Measurements from ENCODE around the gene ZNF567.
"Not testable (repeated sequence)": the region's sequence is repeated elsewhere in the genome, so short reads cannot be mapped to it uniquely, and the experiment has no call there.

ZNF567 gene

DNA sequence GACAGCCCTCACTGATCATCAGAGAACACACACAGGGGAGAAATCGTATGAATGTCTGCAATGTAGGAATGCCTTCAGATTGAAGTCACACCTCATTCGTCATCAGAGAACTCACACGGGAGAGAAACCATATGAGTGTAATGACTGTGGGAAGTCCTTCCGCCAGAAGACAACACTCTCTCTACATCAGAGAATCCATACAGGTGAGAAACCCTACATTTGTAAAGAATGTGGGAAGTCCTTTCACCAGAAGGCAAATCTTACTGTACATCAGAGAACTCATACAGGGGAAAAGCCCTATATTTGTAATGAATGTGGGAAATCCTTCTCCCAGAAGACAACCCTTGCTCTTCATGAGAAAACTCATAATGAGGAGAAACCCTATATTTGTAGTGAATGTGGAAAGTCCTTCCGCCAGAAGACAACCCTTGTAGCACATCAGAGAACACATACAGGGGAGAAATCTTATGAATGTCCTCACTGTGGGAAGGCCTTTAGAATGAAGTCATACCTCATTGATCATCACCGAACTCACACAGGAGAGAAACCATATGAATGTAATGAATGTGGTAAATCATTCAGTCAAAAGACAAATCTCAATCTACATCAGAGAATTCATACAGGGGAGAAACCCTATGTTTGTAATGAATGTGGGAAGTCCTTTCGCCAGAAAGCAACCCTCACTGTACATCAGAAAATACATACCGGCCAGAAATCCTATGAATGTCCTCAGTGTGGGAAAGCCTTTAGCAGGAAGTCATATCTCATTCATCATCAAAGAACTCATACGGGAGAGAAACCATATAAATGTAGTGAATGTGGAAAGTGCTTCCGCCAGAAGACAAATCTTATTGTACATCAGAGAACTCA is 32.5 kb downstream of the ZNF567 start:
- no peak for DNase-seq (ENCODE audit: extremely low read depth, low read depth)

DNA sequence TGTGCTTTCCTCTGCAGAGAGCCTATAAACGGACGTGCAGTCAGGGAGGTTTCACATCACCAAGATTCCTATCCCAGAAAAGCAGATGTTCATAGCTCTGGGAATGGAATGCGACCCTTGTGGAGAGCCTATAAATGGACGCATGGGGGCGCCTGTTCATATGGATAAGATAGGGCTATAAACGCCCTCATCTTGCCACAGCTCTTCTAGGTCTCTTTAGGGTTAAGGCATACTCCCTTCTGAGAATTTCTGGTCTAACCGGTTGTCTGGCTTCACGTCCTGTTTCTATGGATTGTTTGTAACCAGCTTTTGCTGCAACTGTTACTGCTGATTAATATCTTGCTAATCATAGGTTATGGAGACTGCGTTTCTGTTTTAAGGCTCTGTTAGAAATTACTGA is 48.8 kb downstream of the ZNF567 start:
- DNase-seq (ENCODE audit: extremely low read depth, low read depth): not testable (repeated sequence)

More for the DNA sequence above, 32.5 kb downstream of the ZNF567 start:
- TF ChIP-seq, protein P1, sequence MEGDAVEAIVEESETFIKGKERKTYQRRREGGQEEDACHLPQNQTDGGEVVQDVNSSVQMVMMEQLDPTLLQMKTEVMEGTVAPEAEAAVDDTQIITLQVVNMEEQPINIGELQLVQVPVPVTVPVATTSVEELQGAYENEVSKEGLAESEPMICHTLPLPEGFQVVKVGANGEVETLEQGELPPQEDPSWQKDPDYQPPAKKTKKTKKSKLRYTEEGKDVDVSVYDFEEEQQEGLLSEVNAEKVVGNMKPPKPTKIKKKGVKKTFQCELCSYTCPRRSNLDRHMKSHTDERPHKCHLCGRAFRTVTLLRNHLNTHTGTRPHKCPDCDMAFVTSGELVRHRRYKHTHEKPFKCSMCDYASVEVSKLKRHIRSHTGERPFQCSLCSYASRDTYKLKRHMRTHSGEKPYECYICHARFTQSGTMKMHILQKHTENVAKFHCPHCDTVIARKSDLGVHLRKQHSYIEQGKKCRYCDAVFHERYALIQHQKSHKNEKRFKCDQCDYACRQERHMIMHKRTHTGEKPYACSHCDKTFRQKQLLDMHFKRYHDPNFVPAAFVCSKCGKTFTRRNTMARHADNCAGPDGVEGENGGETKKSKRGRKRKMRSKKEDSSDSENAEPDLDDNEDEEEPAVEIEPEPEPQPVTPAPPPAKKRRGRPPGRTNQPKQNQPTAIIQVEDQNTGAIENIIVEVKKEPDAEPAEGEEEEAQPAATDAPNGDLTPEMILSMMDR (IDR thresholded peaks at IDR 0.05; ENCODE audit: low read depth, low read length): no peak

DNA sequence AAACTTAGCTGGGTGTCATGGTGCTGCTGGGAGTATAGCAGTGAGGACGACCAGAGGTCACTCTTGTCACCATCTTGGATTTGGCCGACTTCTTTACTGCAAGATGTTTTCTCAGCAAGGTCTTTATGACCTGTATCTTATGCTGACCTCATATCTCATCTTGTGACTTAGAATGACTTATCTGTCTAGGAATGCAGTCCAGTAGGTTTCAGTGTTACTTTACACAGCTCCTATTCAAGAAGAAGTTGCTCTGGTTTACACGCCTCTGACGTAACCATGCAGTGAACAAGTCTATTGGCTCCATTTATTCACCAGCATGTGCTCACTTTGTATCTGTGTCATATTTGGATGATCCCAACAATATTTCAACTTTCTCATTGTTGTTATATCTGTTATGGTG is 58.5 kb downstream of the ZNF567 start:
- TF ChIP-seq, protein P1 (IDR thresholded peaks at IDR 0.05; ENCODE audit: low read depth, low read length): no peak
- DNase-seq (ENCODE audit: extremely low read depth, low read depth): no peak

DNA sequence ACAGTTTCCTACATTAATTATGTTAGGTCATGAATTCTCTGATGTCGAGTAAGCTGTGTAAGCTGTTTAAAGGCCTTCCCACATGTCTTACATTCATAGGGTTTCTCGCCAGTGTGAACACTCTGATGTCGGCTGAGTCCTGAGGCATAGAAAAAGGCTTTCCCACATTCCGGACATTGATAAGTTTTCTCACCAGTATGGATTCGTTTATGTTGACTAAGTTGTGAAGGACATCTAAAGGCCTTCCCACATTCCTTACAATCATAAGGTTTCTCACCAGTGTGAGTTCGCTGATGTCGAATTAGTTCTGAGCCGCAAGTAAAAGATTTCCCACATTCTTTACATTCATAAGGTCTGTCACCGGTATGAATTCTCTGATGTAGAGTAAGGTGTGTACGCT is 60.3 kb downstream of the ZNF567 start:
- no peak for DNase-seq (ENCODE audit: extremely low read depth, low read depth)
- TF ChIP-seq, protein P1 (IDR thresholded peaks at IDR 0.05; ENCODE audit: low read depth, low read length): no peak

DNA sequence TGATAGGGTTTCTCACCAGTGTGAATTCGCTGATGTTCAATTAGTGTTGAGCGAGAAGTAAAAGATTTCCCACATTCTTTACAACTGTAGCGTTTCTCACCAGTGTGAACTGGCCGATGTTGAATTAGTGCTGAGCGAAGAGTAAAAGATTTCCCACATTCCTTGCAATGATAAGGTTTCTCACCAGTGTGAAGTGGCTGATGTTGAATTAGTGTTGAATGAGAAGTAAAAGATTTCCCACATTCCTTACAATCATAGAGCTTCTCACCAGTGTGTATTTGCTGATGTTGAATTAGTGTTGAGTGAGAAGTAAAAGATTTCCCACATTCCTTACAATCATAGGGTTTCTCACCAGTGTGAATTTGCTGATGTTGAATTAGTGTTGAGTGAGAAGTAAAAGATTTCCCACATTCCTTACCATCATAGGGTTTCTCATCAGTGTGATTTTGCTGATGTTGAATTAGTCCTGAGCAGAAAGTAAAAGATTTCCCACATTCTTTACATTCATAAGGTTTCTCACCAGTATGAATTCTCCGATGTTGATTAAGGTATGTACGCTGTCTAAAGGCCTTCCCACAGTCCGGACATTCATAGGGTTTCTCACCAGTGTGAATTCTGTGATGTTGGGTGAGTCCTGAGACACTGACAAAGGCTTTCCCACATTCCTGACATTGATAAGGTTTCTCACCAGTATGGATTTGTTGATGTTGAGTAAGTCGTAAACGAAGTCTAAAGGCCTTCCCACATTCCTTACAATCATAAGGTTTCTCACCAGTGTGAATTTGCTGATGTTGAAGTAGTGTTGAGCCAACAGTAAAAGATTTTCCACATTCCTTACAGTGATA is 61.2 kb downstream of the ZNF567 start:
- DNase-seq (ENCODE audit: extremely low read depth, low read depth): no peak
- TF ChIP-seq, protein P1 (IDR thresholded peaks at IDR 0.05; ENCODE audit: low read depth, low read length): no peak

DNA sequence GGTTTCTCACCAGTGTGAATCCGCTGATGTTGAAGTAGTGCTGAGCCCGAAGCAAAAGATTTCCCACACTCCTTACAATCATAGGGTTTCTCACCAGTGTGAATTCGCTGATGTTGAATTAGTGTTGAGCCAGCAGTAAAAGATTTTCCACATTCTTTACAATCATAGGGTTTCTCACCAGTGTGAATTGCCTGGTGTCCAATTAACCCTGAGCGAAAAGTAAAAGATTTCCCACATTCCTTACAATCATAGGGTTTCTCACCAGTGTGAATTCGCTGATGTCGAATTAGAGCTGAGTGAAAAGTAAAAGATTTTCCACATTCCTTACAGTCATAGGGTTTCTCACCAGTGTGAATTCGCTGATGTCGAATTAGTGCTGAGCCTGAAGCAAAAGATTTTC is 62.2 kb downstream of the ZNF567 start:
- DNase-seq (ENCODE audit: extremely low read depth, low read depth): not testable (repeated sequence)

DNA sequence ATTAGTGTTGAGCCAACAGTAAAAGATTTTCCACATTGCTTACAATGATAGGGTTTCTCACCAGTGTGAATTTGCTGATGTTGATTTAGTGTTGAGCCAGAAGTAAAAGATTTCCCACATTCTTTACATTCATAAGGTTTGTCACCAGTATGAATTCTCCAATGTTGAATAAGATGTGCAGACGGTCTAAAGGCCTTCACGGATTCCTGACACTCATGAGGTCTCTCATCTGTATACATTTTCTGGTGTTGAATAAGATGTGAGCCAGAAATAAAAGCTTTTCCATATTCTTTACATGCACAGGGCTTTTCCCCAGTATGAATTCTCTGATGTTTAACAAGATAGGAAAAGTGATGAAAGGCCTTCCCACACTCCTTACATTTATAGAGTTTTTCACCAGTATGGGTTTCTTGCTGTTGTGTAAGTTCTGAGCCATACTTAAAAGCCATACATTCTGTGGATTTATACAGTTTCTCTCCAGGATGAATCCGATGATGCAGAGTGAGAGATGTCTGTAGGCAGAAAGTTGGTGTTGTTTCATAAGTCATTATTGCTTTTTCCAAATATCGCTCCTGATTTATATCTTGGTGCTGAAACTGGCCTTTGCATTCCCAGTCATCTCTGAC is 62.8 kb downstream of the ZNF567 start:
- no peak for DNase-seq (ENCODE audit: extremely low read depth, low read depth)
- TF ChIP-seq, protein P1 (IDR thresholded peaks at IDR 0.05; ENCODE audit: low read depth, low read length): no peak
